Measurements from ENCODE around the gene SAMD4A.

SAMD4A gene

DNA sequence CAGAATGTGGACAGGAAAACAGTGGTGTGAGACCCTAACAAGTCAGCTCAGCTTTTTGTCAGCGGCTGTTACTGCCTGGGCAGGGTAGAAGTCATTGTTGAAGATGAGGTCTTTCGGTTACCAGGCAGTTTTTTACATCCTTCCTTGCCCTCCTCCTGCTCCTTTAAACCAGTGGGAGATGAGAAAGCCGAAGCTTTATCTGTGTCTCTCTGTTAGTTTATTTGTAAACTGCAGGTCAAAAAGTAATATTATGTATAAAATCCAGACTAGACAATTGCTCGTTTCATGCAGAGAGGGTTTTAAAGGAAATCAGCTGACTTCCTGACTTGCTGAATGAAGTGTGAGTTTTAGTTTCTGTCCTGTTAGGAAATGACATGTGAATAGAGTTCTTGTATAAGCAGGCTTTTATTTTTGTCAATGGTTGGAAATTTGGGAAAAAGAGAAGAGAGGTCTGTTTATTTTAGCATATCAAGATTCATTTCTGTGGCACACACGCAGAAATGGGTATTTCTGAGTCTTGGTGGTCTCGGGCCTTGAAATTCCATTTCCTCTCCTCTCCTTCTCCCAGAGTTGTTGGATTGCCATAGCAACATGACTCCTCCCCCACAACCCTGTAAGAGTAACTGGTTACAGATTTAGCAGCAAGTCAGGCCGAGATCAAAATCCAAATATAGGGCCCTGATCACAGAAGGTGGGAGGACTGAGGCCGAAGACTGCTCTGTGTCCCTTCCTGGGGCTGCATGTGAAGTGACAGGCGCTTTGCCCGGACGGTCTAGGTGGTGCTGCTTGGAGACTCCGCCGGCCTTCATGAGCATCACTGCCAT lies 60.8 kb downstream of the SAMD4A start:
- no peak for DNase-seq (ENCODE audit: low read depth in 2 of 2, low spot score in 1 of 2)

- DNase-seq (ENCODE audit: low read depth in 2 of 2, low spot score in 1 of 2) = no peak
Observed at GRCh38 chr14:54629183-54629582, 62.3 kb downstream of the SAMD4A start.

- no peak for DNase-seq (ENCODE audit: low read depth in 2 of 2, low spot score in 1 of 2)
Observed at GRCh38 chr14:54629635-54630360, 62.9 kb downstream of the SAMD4A start.

DNA sequence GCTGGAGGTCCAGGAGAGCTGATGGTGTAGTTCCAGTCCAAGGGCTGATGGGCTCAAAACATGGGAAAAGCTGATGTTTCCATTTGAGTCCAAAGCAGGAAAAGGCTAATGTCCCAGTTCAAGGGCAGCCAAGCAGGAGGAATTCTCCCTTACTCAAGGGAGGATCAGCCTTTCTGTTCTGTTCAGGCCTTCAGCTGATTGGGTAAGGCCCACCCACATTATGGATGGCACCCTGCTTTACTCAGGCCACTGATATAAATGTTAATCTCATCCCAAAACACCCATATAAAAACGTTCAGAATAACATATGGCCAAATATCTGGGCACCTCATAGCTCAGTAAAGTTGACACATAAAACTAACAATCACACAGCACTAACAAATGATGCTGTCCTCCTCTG lies 64.1 kb downstream of the SAMD4A start:
- DNase-seq (ENCODE audit: low read depth in 2 of 2, low spot score in 1 of 2) = no peak

DNA sequence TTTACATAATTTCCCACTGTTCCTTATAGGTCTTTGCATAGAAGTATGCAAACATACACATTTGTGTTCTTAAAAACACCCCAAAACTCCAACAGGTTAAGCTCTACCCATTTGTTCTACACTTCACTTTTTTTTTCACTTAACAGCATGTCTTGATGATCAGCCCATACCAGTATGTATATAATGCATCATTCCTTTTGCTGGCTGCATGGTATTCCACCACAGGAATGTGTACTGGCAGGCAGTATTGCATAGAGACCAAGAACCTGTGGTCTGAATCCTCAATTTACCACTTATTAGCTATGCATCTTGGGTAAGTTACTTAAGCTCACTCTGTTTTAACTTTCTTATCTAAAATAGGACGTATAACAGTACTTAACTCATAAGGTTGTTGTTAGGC lies 65.5 kb downstream of the SAMD4A start:
- no peak for DNase-seq (ENCODE audit: low read depth in 2 of 2, low spot score in 1 of 2)

DNA sequence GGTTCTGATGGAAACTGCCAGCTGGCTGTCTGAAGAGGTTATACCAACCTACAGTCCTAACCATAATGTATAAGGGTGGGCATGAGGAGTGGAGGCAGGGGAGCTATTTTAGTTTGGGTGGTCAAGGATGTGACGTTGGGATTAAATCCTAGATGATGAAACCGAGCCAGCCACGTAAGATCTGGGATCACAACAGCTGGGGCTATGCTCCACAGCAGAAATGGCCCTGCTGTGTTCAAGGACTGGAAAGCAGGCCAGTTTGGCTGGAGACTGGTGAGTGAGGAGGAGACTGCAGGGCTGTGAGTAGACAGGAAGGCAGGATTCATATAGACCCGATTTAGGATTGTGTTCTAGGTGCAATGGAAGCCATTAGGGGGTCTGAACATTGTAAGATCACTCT lies 66.1 kb downstream of the SAMD4A start:
- no peak for DNase-seq (ENCODE audit: low read depth in 2 of 2, low spot score in 1 of 2)

DNA sequence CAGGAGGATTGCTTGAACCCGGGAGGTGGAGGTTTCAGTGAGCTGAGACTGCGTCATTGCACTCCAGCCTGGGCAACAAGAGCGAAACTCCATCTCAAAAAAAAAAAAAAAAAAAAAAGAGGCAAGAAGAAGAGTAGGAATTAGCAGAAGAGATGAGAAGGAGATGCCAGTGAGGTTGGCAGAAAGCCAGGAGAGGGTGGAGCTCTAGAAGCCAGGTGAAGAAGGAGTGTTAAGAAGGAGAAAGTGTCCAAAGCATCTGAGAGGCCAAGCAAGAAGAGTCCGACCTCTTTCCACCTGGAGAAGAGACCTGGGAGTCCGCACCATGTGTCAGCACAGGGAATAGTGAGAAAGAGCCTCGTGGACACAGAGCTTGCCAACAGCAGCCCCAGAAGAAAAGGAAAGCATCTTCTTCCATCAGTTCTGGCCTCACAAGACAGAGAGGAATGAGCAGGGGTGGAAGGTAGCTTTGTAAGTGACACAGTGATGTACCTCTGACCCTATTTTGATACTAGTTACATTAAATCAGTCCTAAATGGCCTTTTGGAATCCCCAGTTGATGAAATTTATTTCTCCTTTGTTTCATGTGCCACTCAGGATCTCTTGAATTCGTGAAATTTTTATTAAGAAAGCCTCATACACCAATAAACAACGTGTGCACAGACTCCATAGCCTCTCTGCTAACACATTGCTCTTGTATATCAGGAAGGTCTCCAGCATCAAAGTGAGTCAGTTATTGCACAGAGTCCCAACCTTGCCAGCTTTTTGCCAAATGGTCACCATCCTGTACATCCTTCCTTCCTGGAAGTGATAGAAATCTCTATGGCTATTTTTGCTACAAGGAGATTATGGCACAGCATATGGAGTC lies 70.6 kb downstream of the SAMD4A start:
- no peak for DNase-seq (ENCODE audit: low read depth in 2 of 2, low spot score in 1 of 2)

GRCh38 chr14:54638135-54638446 lies 71.2 kb downstream of the SAMD4A start:
- DNase-seq (ENCODE audit: low read depth in 2 of 2, low spot score in 1 of 2) = no peak

DNA sequence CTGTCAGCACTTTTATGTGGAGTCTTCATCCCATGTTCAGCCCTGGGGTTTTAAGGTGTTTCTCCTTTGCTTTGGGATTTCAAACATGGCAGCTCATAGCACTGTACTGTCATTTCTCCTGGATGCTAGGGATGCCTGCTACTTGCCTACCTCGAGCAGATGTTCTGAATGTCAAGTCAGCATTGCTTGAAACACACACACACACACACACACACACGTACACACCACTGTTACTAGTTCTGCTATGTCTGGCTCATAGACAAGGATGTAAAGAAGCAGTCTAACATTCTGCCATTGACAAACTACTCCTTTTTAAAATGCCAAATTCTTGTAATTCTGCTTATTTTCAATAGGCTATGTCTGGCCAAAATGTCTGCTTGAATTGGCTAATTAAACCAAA lies 72.7 kb downstream of the SAMD4A start:
- DNase-seq (ENCODE audit: low read depth in 2 of 2, low spot score in 1 of 2) = no peak

GRCh38 chr14:54640506-54640905 lies 73.6 kb downstream of the SAMD4A start:
- DNase-seq (ENCODE audit: low read depth in 2 of 2, low spot score in 1 of 2) = no peak

DNA sequence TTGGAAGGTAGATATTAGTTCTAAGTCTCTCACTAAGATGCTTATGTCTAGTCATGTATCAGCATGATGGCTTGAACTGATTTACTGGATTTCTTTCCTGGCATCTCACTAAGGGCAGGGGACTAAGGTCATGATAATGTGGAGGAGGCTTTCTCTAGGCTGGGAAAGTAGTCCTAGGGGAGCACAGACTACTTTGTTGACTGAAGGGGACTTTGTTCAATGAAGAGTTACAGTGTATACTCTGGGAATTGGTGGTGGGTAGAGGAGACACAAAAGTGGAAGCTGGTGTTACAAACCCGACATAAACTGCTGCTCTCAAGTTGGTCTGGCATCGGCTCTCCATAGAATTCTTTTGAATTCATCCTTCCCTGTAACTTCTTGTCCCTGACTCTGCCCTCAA lies 75.2 kb downstream of the SAMD4A start:
- no peak for DNase-seq (ENCODE audit: low read depth in 2 of 2, low spot score in 1 of 2)

GRCh38 chr14:54642801-54643695 lies 76.1 kb downstream of the SAMD4A start:
- DNase-seq (ENCODE audit: low read depth in 2 of 2, low spot score in 1 of 2) = no peak

DNA sequence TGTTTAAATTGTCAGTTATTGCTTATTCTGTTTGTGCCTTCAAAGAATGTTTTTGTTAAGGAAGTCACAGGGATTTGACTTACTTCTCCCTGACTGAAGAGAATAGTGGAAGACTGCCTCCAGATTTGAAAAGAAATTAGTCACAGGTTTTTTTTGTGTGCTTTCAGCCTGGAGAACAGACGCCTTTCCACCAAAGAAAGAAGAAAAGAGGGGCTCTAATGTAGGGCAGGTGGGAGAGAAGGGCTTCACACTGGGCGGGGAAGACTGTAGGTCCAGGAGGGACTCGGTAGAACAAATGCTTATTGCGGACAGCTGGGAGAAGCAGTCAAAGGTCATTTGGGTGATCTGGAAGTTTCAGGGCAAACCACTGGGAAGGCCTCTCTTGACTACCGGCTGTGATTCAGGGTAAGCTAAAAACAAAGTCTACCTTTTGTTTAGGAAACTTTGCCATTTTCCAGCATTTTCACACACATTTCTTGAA lies 76.8 kb downstream of the SAMD4A start:
- no peak for DNase-seq (ENCODE audit: low read depth in 2 of 2, low spot score in 1 of 2)

GRCh38 chr14:54645639-54646038 lies 78.7 kb downstream of the SAMD4A start:
- no peak for DNase-seq (ENCODE audit: low read depth in 2 of 2, low spot score in 1 of 2)

- DNase-seq (ENCODE audit: low read depth in 2 of 2, low spot score in 1 of 2) = no peak
Observed at GRCh38 chr14:54646626-54647025, 79.7 kb downstream of the SAMD4A start.

DNA sequence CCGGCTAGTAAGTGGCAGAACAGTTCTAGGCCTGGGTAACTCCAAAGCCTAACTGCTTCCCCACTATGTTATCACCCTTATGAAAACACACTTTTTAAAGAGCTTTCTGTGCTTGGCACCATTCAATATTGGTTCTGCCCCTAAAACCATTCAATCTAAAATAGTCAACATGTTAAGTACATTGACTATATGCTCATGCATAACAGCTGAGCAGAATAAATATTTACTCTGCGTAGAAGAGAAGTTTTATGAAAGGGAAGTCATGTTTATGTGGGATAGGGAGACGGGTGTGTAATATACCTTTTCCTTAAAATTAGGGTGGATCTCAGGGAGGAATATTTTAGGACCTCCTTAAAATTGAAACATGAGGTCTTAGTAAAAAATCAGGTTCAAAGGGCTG lies 80.5 kb downstream of the SAMD4A start:
- DNase-seq (ENCODE audit: low read depth in 2 of 2, low spot score in 1 of 2) = no peak

- no peak for DNase-seq (ENCODE audit: low read depth in 2 of 2, low spot score in 1 of 2)
Observed at GRCh38 chr14:54649056-54649455, 82.1 kb downstream of the SAMD4A start.

GRCh38 chr14:54650331-54650958 lies 83.5 kb downstream of the SAMD4A start:
- DNase-seq (ENCODE audit: low read depth in 2 of 2, low spot score in 1 of 2) = no peak

GRCh38 chr14:54650959-54651351 lies 84.0 kb downstream of the SAMD4A start:
- no peak for DNase-seq (ENCODE audit: low read depth in 2 of 2, low spot score in 1 of 2)

- DNase-seq (ENCODE audit: low read depth in 2 of 2, low spot score in 1 of 2) = no peak
Observed at GRCh38 chr14:54651649-54652048, 84.7 kb downstream of the SAMD4A start.

All from stimulated activated CD8-positive, alpha-beta memory T cell treated with anti-CD3 and anti-CD28 coated beads, Interleukin-4, amount 100 ng/mL, for 4 hours (primary cell).